Prostate gland (tissue), 2 donors: ENCODE data around the gene OGT. TPM values are rescaled to one million over a fixed set of nuclear protein-coding genes. Genes with fewer than 3 reads are reported as not detected.
"Not testable (repeated sequence)": the region's sequence is repeated elsewhere in the genome, so short reads cannot be mapped to it uniquely, and the experiment has no call there.

Experiments used
- DNase-seq: peaks from one replicate; pipeline ENCODE4 v3.0.0-alpha.2; 2019; ENCODE audit warnings: low spot score
- H3K27ac ChIP-seq, 2 donors: fragments of 200-600 bp; sonication (generic); 2 replicates each; pipeline ENCODE4 v1.5.1; 2017 to 2019
- H3K27me3 ChIP-seq: fragments of 200-600 bp; sonication (generic); replicated peaks from 2 replicates; pipeline ENCODE4 v1.5.1; 2019; ENCODE audit not compliant: insufficient read depth
- H3K36me3 ChIP-seq, 2 donors: fragments of 200-600 bp; sonication (generic); 1 replicate in 1 of 2; 2 replicates in 1 of 2; pipeline versions ENCODE4 v1.5.1 to v1.8.1; 2017 to 2019
- H3K4me1 ChIP-seq: fragments of 200-600 bp; sonication (generic); replicated peaks from 2 replicates; pipeline ENCODE4 v1.5.1; 2019
- H3K4me3 ChIP-seq, 2 donors: fragments of 200-600 bp; sonication (generic); 2 replicates each; pipeline ENCODE4 v1.5.1; 2017 to 2019
- H3K9me3 ChIP-seq: fragments of 200-600 bp; sonication (generic); 2 replicates; pipeline ENCODE4 v1.5.1; 2017
- POLR2A ChIP-seq: fragments of 450-650 bp; IDR thresholded peaks from one replicate; pipeline ENCODE4 v1.6.1; 2016; ENCODE audit warnings: antibody characterized with exemption, mild to moderate bottlenecking
- POLR2AphosphoS5 ChIP-seq: sonication (generic); formaldehyde crosslinking; IDR thresholded peaks from one replicate; pipeline ENCODE4 v1.6.1; 2017; ENCODE audit warnings: antibody characterized with exemption
- WGBS: methylation state at CpG from one replicate; pipeline ENCODE4 v1.1.5; 2018; 5-methylcytosine and 5-hydroxymethylcytosine counted together
- intact Hi-C: fragments of 100-400 bp; cut with DNase I; formaldehyde crosslinking; loops from one replicate; pipeline ENCODE4 v1.14.2; 2022
- total RNA-seq, 2 donors: library from RNA; depleted of rRNA; stranded (reverse); fragments of >200 nt; gene quantifications; one replicate each; pipeline ENCODE4 v1.1.0, GENCODE V29; 2016
- TF ChIP-seq, protein P1 (sequence below), 4 experiments: fragments of 200-600 bp in 2 of 4; fragments of 450-650 bp in 2 of 4; sonication (generic) in 2 of 4; IDR thresholded peaks; 1 replicate in 3 of 4; 2 replicates in 1 of 4; pipeline ENCODE4 v1.5.1; 2016 to 2019; ENCODE audit warnings: antibody characterized with exemption in 4 of 4, mild to moderate bottlenecking in 2 of 4, moderate library complexity in 2 of 4

The OGT gene
- total RNA-seq, 2 donors from 2014 or later = 68.0 to 126 TPM

DNA sequence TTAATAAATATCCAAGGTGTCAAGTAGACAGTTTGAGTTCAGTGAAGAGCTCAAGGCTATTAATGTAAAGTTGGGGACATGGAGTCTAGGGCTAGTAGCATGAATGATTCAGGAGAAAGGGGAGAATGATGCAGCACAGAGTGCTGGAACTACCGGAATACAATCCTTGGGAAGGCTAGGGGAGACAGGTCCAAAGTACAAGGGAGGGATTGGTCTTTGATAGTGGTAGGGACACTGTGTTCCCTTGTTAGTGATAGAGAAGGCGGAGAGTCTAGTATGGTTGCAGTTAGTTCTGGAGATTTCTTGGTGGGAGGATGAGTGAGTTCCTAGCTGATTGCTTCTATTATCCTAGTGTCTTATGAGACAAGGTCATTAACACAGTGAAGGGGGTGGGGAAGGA is 54.0 kb downstream of the OGT start:
- no peak for TF ChIP-seq POLR2A
- TF ChIP-seq POLR2AphosphoS5 = no peak
- TF ChIP-seq, protein P1, sequence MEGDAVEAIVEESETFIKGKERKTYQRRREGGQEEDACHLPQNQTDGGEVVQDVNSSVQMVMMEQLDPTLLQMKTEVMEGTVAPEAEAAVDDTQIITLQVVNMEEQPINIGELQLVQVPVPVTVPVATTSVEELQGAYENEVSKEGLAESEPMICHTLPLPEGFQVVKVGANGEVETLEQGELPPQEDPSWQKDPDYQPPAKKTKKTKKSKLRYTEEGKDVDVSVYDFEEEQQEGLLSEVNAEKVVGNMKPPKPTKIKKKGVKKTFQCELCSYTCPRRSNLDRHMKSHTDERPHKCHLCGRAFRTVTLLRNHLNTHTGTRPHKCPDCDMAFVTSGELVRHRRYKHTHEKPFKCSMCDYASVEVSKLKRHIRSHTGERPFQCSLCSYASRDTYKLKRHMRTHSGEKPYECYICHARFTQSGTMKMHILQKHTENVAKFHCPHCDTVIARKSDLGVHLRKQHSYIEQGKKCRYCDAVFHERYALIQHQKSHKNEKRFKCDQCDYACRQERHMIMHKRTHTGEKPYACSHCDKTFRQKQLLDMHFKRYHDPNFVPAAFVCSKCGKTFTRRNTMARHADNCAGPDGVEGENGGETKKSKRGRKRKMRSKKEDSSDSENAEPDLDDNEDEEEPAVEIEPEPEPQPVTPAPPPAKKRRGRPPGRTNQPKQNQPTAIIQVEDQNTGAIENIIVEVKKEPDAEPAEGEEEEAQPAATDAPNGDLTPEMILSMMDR (IDR thresholded peaks at IDR 0.05) = no peak
- H3K4me1 ChIP-seq = no peaks in the 10 kb centered on the region
- no peak overlapping the region for H3K27ac ChIP-seq
- WGBS = 81% methylated on average over 2 of the region's 2 CpGs
- H3K4me3 ChIP-seq = no peak overlapping the region
- no peaks in the 10 kb centered on the region for H3K27me3 ChIP-seq
- DNase-seq = no peak
- H3K9me3 ChIP-seq = no peaks in the 10 kb centered on the region
- intact Hi-C loops = no loop called here
- no peaks in the 10 kb centered on the region for H3K36me3 ChIP-seq

DNA sequence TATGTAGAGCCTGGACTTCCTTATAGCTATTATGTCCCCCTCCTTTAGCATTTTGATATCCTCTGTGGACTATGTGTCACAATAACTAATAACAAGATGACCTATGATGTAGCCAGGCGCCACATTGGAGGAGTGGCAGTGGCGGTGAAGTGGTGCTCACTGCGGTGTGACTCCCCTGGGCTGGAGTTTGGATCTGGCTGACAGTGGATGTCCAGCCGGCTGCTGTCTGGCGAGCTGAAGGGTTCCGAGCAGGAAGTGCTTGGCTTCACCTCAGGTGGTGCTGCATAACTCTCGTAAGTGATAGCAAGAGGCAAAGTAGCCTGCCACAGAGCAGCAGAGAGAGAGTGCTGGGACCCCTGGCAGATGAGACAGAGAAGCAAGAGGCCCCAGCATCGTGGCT is 60.3 kb downstream of the OGT start:
- H3K27me3 ChIP-seq, DNase-seq, H3K4me3 ChIP-seq, H3K4me1 ChIP-seq, intact Hi-C loops, H3K27ac ChIP-seq, H3K36me3 ChIP-seq, H3K9me3 ChIP-seq: not testable (repeated sequence)
- WGBS = 100% methylated on average over 2 of the region's 8 CpGs

DNA sequence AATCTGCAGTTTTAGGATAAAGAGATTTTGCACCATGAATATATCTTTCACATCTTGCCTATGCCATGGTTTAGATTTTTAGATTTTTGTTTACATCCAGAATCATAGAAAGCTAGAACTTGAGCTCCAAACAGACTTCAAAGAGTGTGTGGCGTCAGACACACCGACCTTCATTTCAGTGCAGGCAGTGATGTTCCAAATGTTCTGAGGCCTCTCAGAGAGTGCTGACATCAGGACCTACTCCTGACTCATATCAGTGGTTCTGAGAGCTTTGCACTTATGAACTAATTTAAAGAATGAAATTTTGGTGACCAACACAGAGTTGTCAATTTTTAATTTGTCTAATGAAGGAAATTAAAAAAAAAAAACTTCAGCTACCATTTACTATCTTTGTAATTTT is 67.1 kb downstream of the OGT start:
- TF ChIP-seq, protein P1 (IDR thresholded peaks at IDR 0.05) = no peak
- no peaks in the 10 kb centered on the region for H3K27me3 ChIP-seq
- H3K9me3 ChIP-seq = no peaks in the 10 kb centered on the region
- H3K4me3 ChIP-seq = no peak overlapping the region
- WGBS = 80% methylated on average over 2 of the region's 2 CpGs
- no peak for DNase-seq
- intact Hi-C loops = no loop called here
- H3K4me1 ChIP-seq = no peaks in the 10 kb centered on the region
- no peaks in the 10 kb centered on the region for H3K36me3 ChIP-seq
- no peak overlapping the region for H3K27ac ChIP-seq

DNA sequence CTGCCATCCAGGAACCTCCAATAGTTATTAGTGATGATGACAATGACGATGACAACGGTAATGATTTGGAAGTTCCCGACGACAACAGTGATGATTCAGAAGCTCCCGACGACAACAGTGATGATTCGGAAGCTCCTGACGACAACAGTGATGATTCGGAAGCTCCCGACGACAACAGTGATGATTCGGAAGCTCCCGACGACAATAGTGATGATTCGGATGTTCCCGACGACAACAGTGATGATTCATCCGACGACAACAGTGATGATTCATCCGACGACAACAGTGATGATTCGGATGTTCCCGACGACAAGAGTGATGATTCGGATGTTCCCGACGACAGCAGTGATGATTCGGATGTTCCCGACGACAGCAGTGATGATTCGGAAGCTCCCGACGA is 70.7 kb downstream of the OGT start:
- intact Hi-C loops = no loop called here
- Histone ChIP-seq H3K27me3 (no peaks in the 10 kb centered on the region), H3K4me1 (no peaks in the 10 kb centered on the region), H3K4me3 (no peak overlapping the region), H3K27ac (no peak overlapping the region), H3K9me3 (no peaks in the 10 kb centered on the region), H3K36me3 (no peaks in the 10 kb centered on the region)
- DNase-seq = no peak
- TF ChIP-seq, protein P1 (IDR thresholded peaks at IDR 0.05) = no peak
- TF ChIP-seq POLR2AphosphoS5 (no peak), POLR2A (no peak)
- 94% methylated on average over 33 of the region's 33 CpGs for WGBS

DNA sequence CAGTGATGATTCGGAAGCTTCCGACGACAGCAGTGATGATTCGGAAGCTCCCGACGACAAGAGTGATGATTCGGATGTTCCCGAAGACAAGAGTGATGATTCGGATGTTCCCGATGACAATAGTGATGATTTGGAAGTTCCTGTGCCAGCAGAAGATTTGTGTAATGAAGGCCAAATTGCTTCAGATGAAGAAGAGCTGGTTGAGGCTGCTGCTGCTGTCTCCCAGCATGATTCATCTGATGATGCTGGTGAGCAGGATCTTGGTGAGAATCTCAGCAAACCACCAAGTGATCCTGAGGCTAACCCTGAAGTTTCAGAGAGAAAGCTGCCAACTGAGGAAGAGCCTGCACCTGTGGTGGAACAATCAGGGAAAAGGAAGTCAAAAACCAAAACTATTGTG is 71.2 kb downstream of the OGT start:
- Histone ChIP-seq H3K4me1 (no peaks in the 10 kb centered on the region), H3K27me3 (no peaks in the 10 kb centered on the region), H3K9me3 (no peaks in the 10 kb centered on the region), H3K4me3 (no peak overlapping the region), H3K36me3 (no peaks in the 10 kb centered on the region), H3K27ac (no peak overlapping the region)
- no peak for TF ChIP-seq POLR2AphosphoS5
- no peak for TF ChIP-seq POLR2A
- TF ChIP-seq, protein P1 (IDR thresholded peaks at IDR 0.05) = no peak
- 91% methylated on average over 10 of the region's 10 CpGs for WGBS
- no peak for DNase-seq
- intact Hi-C loops = no loop called here
